ENCODE data around the gene PCGF1. TPM values are rescaled to one million over a fixed set of nuclear protein-coding genes. Genes with fewer than 3 reads are reported as not detected.

The PCGF1 gene
- total and polyA plus RNA-seq, 2 experiments from 2014 or later: 10.9 to 13.4 TPM

DNA sequence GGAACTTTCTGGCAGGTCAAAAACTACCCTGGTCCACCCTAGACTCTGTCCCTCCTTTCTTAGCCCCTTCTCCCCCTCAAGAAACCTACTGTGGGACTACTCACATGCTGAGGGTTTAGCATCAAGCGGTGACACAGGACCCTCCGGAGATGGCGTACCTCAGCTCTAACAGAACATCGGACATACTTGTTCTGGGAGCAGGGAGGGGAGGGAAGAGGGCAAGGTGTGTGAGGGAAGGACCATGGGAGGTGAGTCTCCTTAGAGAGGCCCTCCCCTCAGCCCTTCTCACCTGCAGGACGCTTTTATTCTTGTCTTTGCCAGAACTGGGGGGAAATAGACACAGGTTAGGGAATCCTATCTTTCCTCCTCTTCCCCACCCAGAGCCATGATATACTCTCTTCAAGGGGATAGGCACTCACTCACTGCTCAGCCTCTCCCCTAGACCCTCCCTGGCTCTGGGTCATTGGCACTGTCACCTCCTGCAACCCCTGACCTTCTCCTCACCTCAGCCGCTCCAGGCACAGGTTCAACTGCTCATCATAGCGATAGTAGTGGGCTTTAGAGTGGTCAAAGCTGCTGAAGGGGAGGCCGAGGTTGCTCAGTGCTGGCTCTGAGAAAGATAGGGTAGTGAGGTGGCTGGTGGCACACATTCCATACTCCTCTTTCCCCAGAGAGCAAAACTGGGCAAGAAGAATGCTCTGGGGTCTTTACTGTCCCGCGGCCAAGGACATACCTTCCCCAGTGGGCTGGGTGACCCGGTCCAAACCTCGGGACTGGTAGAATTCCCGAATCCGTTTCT, 1.8 kb downstream of the PCGF1 start (continued):
- no peak for TF ChIP-seq NANOG (IDR thresholded peaks at IDR 0.05; ENCODE audit: borderline replicate concordance)
- no peak for TF ChIP-seq CTCF (conservative IDR thresholded peaks at IDR 0.05; ENCODE audit: low read depth in 2 of 2)

GRCh38 chr2:74504591-74504990, 2.9 kb downstream of the PCGF1 start:
- Histone ChIP-seq H3K27me3 (ENCODE audit: insufficient read depth) (peaks cover 92% of the 10 kb centered on the region), H3K36me3 (ENCODE audit: insufficient read depth) (peaks cover 7% of the 10 kb centered on the region; the same call in 1 of the 2 replicates), H3K79me2 (replicated peaks; ENCODE audit: insufficient read depth) (peaks cover 8% of the 10 kb centered on the region), H3K27ac (ENCODE audit: low read depth) (no peak overlapping the region), H3K4me3 (peak overlapping the region; percentile 71; the same call in 1 of the 2 replicates), H2AFZ (no peak overlapping the region), H3F3A (replicated peaks; ENCODE audit: low read depth) (peaks cover 29% of the 10 kb centered on the region), H4K20me1 (replicated peaks; ENCODE audit: insufficient read depth) (peaks cover 11% of the 10 kb centered on the region), H3K4me2 (peak overlapping the region; percentile 95), H3K4me1 (ENCODE audit: insufficient read depth) (peaks cover 46% of the 10 kb centered on the region), H3K9me2 (ENCODE audit: insufficient read depth) (no peaks in the 10 kb centered on the region)
- TF ChIP-seq, protein P1, sequence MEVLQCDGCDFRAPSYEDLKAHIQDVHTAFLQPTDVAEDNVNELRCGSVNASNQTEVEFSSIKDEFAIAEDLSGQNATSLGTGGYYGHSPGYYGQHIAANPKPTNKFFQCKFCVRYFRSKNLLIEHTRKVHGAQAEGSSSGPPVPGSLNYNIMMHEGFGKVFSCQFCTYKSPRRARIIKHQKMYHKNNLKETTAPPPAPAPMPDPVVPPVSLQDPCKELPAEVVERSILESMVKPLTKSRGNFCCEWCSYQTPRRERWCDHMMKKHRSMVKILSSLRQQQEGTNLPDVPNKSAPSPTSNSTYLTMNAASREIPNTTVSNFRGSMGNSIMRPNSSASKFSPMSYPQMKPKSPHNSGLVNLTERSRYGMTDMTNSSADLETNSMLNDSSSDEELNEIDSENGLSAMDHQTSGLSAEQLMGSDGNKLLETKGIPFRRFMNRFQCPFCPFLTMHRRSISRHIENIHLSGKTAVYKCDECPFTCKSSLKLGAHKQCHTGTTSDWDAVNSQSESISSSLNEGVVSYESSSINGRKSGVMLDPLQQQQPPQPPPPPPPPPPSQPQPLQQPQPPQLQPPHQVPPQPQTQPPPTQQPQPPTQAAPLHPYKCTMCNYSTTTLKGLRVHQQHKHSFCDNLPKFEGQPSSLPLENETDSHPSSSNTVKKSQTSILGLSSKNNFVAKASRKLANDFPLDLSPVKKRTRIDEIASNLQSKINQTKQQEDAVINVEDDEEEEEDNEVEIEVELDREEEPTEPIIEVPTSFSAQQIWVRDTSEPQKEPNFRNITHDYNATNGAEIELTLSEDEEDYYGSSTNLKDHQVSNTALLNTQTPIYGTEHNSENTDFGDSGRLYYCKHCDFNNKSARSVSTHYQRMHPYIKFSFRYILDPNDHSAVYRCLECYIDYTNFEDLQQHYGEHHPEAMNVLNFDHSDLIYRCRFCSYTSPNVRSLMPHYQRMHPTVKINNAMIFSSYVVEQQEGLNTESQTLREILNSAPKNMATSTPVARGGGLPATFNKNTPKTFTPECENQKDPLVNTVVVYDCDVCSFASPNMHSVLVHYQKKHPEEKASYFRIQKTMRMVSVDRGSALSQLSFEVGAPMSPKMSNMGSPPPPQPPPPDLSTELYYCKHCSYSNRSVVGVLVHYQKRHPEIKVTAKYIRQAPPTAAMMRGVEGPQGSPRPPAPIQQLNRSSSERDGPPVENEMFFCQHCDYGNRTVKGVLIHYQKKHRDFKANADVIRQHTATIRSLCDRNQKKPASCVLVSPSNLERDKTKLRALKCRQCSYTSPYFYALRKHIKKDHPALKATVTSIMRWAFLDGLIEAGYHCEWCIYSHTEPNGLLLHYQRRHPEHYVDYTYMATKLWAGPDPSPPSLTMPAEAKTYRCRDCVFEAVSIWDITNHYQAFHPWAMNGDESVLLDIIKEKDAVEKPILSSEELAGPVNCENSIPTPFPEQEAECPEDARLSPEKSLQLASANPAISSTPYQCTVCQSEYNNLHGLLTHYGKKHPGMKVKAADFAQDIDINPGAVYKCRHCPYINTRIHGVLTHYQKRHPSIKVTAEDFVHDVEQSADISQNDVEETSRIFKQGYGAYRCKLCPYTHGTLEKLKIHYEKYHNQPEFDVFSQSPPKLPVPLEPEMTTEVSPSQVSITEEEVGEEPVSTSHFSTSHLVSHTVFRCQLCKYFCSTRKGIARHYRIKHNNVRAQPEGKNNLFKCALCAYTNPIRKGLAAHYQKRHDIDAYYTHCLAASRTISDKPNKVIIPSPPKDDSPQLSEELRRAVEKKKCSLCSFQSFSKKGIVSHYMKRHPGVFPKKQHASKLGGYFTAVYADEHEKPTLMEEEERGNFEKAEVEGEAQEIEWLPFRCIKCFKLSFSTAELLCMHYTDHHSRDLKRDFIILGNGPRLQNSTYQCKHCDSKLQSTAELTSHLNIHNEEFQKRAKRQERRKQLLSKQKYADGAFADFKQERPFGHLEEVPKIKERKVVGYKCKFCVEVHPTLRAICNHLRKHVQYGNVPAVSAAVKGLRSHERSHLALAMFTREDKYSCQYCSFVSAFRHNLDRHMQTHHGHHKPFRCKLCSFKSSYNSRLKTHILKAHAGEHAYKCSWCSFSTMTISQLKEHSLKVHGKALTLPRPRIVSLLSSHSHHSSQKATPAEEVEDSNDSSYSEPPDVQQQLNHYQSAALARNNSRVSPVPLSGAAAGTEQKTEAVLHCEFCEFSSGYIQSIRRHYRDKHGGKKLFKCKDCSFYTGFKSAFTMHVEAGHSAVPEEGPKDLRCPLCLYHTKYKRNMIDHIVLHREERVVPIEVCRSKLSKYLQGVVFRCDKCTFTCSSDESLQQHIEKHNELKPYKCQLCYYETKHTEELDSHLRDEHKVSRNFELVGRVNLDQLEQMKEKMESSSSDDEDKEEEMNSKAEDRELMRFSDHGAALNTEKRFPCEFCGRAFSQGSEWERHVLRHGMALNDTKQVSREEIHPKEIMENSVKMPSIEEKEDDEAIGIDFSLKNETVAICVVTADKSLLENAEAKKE (CRISPR knock-in tag; IDR thresholded peaks at IDR 0.05): no peak
- H3K9me3 Mint-ChIP-seq: no peaks in the 10 kb centered on the region; the same call in 1 of the 3 replicates
- peaks cover 96% of the 10 kb centered on the region for H3K27me3 Mint-ChIP-seq (ENCODE audit: insufficient read depth, low read depth, poor library complexity)
- no peak overlapping the region for H3K27ac Mint-ChIP-seq
- peaks cover 28% of the 10 kb centered on the region for H3K36me3 Mint-ChIP-seq (ENCODE audit: low read depth)
- ATAC-seq (no peak), DNase-seq (ENCODE audit: low spot score) (no peak)
- peak overlapping the region; percentile 86 for H3K4me3 Mint-ChIP-seq
- peaks cover 53% of the 10 kb centered on the region for H3K4me1 Mint-ChIP-seq
